Neural progenitor cell (in vitro differentiated cells): Measurements from ENCODE around the gene ZNF146. TPM values are rescaled to one million over a fixed set of nuclear protein-coding genes. Genes with fewer than 3 reads are reported as not detected.

Experiments
- DNase-seq: peaks from one replicate; pipeline ENCODE4 v3.0.0-alpha.2; 2016; ENCODE audit warnings: low spot score
- H2AFZ ChIP-seq: fragments of 200-600 bp; sonication (generic); replicated peaks from 2 replicates; pipeline ENCODE4 v1.6.1; 2016; ENCODE audit warnings: antibody characterized with exemption
- H3F3A ChIP-seq: fragments of 200-600 bp; sonication (generic); 2 replicates; pipeline ENCODE4 v1.6.1; 2016; ENCODE audit warnings: antibody characterized with exemption, low read depth
- H3K27ac ChIP-seq: fragments of 200-600 bp; sonication (generic); 2 replicates; pipeline ENCODE4 v1.5.1; 2016; ENCODE audit warnings: mild to moderate bottlenecking
- H3K27me3 ChIP-seq: fragments of 200-600 bp; sonication (generic); 2 replicates; pipeline ENCODE4 v1.6.1; 2016; ENCODE audit warnings: mild to moderate bottlenecking, moderate library complexity
- H3K36me3 ChIP-seq: fragments of 200-600 bp; sonication (generic); 2 replicates; pipeline ENCODE4 v1.5.1; 2016
- H3K4me1 ChIP-seq: fragments of 200-600 bp; sonication (generic); 2 replicates; pipeline ENCODE4 v1.6.1; 2016; ENCODE audit warnings: mixed run types
- H3K4me2 ChIP-seq: fragments of 200-600 bp; sonication (generic); 2 replicates; pipeline ENCODE4 v1.6.1; 2016
- H3K4me3 ChIP-seq: fragments of 200-600 bp; sonication (generic); 2 replicates; pipeline ENCODE4 v1.5.1; 2016
- H3K79me2 ChIP-seq: fragments of 200-600 bp; sonication (generic); 2 replicates; pipeline ENCODE4 v1.6.1; 2016; ENCODE audit warnings: low read depth
- H3K9ac ChIP-seq: fragments of 200-600 bp; sonication (generic); 2 replicates; pipeline ENCODE4 v1.6.1; 2016
- H3K9me3 ChIP-seq: fragments of 200-600 bp; sonication (generic); 2 replicates; pipeline ENCODE4 v1.5.1; 2016; ENCODE audit warnings: low read depth
- H4K20me1 ChIP-seq: fragments of 200-600 bp; sonication (generic); 2 replicates; pipeline ENCODE4 v1.6.1; 2016; ENCODE audit warnings: low read depth
- H3K27ac Mint-ChIP-seq: 3 replicates; pipeline ENCODE4 v1.8.0; 2021; ENCODE audit warnings: mixed read lengths
- H3K27me3 Mint-ChIP-seq: 2 replicates; pipeline ENCODE4 v1.8.0; 2022; ENCODE audit warnings: low read depth, mild to moderate bottlenecking, inconsistent platforms, moderate library complexity, mixed read lengths; ENCODE audit not compliant: insufficient read depth
- H3K36me3 Mint-ChIP-seq: 3 replicates; pipeline ENCODE4 v1.8.0; 2021; ENCODE audit warnings: mixed read lengths
- H3K4me1 Mint-ChIP-seq: 3 replicates; pipeline ENCODE4 v1.8.0; 2021; ENCODE audit warnings: mixed read lengths
- H3K4me3 Mint-ChIP-seq: 3 replicates; pipeline ENCODE4 v1.8.0; 2021; ENCODE audit warnings: mild to moderate bottlenecking, moderate library complexity, mixed read lengths
- H3K9me3 Mint-ChIP-seq: 3 replicates; pipeline ENCODE4 v1.8.0; 2020; ENCODE audit warnings: mixed read lengths
- CTCF ChIP-seq: fragments of 200-600 bp; sonication (generic); IDR thresholded peaks from 2 replicates; pipeline ENCODE4 v1.5.1; 2017; ENCODE audit warnings: antibody characterized with exemption, mild to moderate bottlenecking
- EZH2 ChIP-seq: fragments of 200-600 bp; sonication (generic); IDR thresholded peaks from 2 replicates; pipeline ENCODE4 v1.6.1; 2017; ENCODE audit warnings: antibody characterized with exemption, mild to moderate bottlenecking, moderate library complexity
- EZH2phosphoT487 ChIP-seq: fragments of 200-600 bp; sonication (generic); IDR thresholded peaks from 2 replicates; pipeline ENCODE4 v1.6.1; 2017; ENCODE audit warnings: antibody characterized with exemption
- total RNA-seq: library from RNA; depleted of rRNA; stranded (reverse); fragments of >200 nt; gene quantifications from 2 replicates; pipeline ENCODE4 v1.2.3, GENCODE V29; 2015; ENCODE audit warnings: low replicate concordance

Gene ZNF146
- total RNA-seq, 1 donor from 2014 or later, result 282 TPM

GRCh38 chr19:36256853-36257519 lies 42.1 kb downstream of the ZNF146 start:
- H3K79me2 ChIP-seq, result no peaks in the 10 kb centered on the region
- Mint-ChIP-seq H3K9me3 (peaks cover 35% of the 10 kb centered on the region), H3K4me3 (peak overlapping the region; percentile 69), H3K27ac (no peak overlapping the region), H3K4me1 (peaks cover 3% of the 10 kb centered on the region), H3K27me3 (peaks cover 6% of the 10 kb centered on the region), H3K36me3 (peaks cover 16% of the 10 kb centered on the region)
- no peak overlapping the region for H3K4me3 ChIP-seq
- H3K4me1 ChIP-seq, result no peaks in the 10 kb centered on the region
- H3K9me3 ChIP-seq, result no peaks in the 10 kb centered on the region
- no peaks in the 10 kb centered on the region for H3K27me3 ChIP-seq
- TF ChIP-seq CTCF, result no peak
- no peak for TF ChIP-seq EZH2phosphoT487
- TF ChIP-seq EZH2, result no peak
- H3K36me3 ChIP-seq, result no peaks in the 10 kb centered on the region
- H4K20me1 ChIP-seq, result no peaks in the 10 kb centered on the region
- DNase-seq, result no peak
- H3F3A ChIP-seq, result no peaks in the 10 kb centered on the region
- no peak overlapping the region for H3K27ac ChIP-seq
- no peak overlapping the region for H2AFZ ChIP-seq
- H3K4me2 ChIP-seq, result no peak overlapping the region
- H3K9ac ChIP-seq, result no peak overlapping the region

DNA sequence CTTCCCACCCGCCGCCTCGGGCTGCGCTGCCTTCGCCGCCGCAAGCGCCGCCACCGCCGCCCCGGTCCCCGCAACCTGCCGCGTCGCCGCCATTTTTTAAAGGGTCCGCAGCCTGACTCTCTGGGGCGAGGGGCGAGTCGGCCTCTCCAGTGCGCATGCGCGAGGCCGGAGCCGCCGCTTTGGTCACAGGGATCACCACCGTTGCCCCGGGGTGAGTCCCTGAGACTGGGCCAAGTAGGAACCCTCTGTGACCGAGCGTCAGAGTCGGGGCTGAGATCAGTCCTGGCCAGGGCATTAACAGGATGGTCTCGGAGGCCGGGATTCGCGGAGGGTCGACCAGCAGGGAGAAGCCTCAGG lies 42.6 kb downstream of the ZNF146 start:
- H2AFZ ChIP-seq, result no peak overlapping the region
- no peaks in the 10 kb centered on the region for H3K36me3 ChIP-seq
- no peak overlapping the region for H3K4me2 ChIP-seq
- peaks cover 3% of the 10 kb centered on the region for H3K4me1 Mint-ChIP-seq
- DNase-seq, result no peak
- H3K36me3 Mint-ChIP-seq, result peaks cover 16% of the 10 kb centered on the region
- H3K27me3 ChIP-seq, result no peaks in the 10 kb centered on the region
- no peaks in the 10 kb centered on the region for H4K20me1 ChIP-seq
- H3F3A ChIP-seq, result no peaks in the 10 kb centered on the region
- H3K9me3 Mint-ChIP-seq, result peaks cover 35% of the 10 kb centered on the region
- no peak overlapping the region for H3K9ac ChIP-seq
- H3K4me3 ChIP-seq, result no peak overlapping the region
- no peaks in the 10 kb centered on the region for H3K4me1 ChIP-seq
- H3K9me3 ChIP-seq, result no peaks in the 10 kb centered on the region
- peak overlapping the region; percentile 69 for H3K4me3 Mint-ChIP-seq
- H3K27me3 Mint-ChIP-seq, result peaks cover 6% of the 10 kb centered on the region
- TF ChIP-seq EZH2 (no peak), EZH2phosphoT487 (no peak), CTCF (no peak)
- H3K27ac ChIP-seq, result no peak overlapping the region
- H3K27ac Mint-ChIP-seq, result no peak overlapping the region
- no peaks in the 10 kb centered on the region for H3K79me2 ChIP-seq

DNA sequence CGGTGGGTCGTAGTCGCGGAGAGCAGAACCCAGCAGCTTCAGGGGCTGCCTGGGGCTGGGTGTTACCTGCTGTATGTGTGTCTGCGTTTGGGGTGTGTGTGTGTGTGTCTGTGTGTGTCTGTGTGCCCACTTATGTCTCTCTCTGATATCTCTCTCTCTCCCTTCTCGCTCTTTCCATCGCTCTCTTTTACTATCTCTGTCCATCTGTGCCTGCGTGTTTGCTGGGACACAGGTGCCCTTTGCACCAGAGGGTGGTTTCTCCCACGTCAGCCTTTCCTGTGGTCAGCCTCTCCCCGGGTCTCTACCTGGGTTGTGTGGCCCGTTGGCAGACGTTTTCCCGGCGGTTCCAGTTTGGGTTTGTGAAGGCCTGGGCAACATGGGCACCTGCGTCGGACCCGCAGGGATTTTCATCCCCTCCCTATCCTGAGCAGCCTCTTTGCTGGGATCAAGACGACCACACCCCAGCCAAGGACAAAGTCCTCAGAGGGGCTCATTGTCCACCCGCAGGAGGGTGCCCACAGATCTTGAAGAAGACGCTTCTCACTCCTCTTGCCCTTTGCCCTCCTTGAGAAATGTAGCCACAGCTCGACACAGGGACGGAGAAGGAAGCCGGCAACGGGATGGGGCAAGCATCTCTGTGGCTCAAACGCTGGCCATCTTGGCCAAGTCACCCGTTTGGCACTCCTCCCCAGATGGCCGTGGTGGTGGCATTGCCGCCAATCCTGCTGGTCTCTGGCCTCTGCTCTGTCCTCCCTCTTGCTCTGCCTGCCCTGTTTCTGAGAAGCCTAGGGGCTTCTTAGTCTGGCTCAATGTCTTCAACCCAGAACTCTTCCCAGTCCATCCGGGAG lies 43.3 kb downstream of the ZNF146 start:
- Mint-ChIP-seq H3K4me3 (peak overlapping the region; percentile 69), H3K27ac (no peak overlapping the region), H3K9me3 (peaks cover 35% of the 10 kb centered on the region), H3K4me1 (peaks cover 3% of the 10 kb centered on the region), H3K27me3 (peaks cover 6% of the 10 kb centered on the region), H3K36me3 (peaks cover 16% of the 10 kb centered on the region)
- DNase-seq, result no peak
- Histone ChIP-seq H2AFZ (no peak overlapping the region), H3K9ac (no peak overlapping the region), H3K4me1 (no peaks in the 10 kb centered on the region), H3K4me2 (no peak overlapping the region), H3K79me2 (no peaks in the 10 kb centered on the region), H3K4me3 (no peak overlapping the region), H3K27ac (no peak overlapping the region), H3F3A (no peaks in the 10 kb centered on the region), H3K27me3 (no peaks in the 10 kb centered on the region), H3K9me3 (no peaks in the 10 kb centered on the region), H3K36me3 (no peaks in the 10 kb centered on the region), H4K20me1 (no peaks in the 10 kb centered on the region)
- TF ChIP-seq EZH2phosphoT487, result no peak
- no peak for TF ChIP-seq CTCF
